Activated CD8-positive, alpha-beta T cell treated with anti-CD3 and anti-CD28 coated beads, Interleukin-2, amount 10 ng/mL, durations not matched to agents 7 days and 5 days (primary cell): Measurements from ENCODE around the gene SLC6A1. TPM values are rescaled to one million over a fixed set of nuclear protein-coding genes. Genes with fewer than 3 reads are reported as not detected.

Source experiments
- ATAC-seq: fragments of 150-1000 bp; cut with Tn5 transposase; one replicate; pipeline ENCODE4 v1.10.0; 2021; ENCODE audit warnings: moderate library complexity
- CTCF ChIA-PET: fragments of 350-600 bp; sonication (Branson Sonifier 250); formaldehyde crosslinking; loops from one replicate; lab custom pipeline; 2021; ENCODE audit warnings: antibody characterized with exemption; lab: Charles Lee
- POLR2A ChIA-PET: fragments of 350-600 bp; sonication (Branson Sonifier 250); formaldehyde crosslinking; loops from one replicate; lab custom pipeline; 2021; ENCODE audit warnings: antibody characterized with exemption; lab: Charles Lee
- DNase-seq: peaks from one replicate; pipeline ENCODE4 v3.0.0-alpha.2; 2020
- H3K27ac Mint-ChIP-seq: one replicate; pipeline ENCODE4 v1.8.0; 2021; ENCODE audit warnings: mild to moderate bottlenecking, mixed read lengths
- H3K27me3 Mint-ChIP-seq: one replicate; pipeline ENCODE4 v1.8.0; 2021; ENCODE audit warnings: low read depth, mixed read lengths
- H3K36me3 Mint-ChIP-seq: one replicate; pipeline ENCODE4 v1.8.0; 2021; ENCODE audit warnings: low read depth, mixed read lengths
- H3K4me1 Mint-ChIP-seq: one replicate; pipeline ENCODE4 v1.8.0; 2021; ENCODE audit warnings: low read depth, mixed read lengths
- H3K4me3 Mint-ChIP-seq: one replicate; pipeline ENCODE4 v1.8.0; 2021; ENCODE audit warnings: mild to moderate bottlenecking, mixed read lengths
- H3K9me3 Mint-ChIP-seq: one replicate; pipeline ENCODE4 v1.8.0; 2022; ENCODE audit warnings: mixed read lengths; ENCODE audit not compliant: insufficient read depth
- total RNA-seq, 2 experiments: library from RNA; stranded (reverse); gene quantifications; one replicate each; pipeline ENCODE4 v1.2.3, GENCODE V29; 2021

The SLC6A1 gene
- total RNA-seq, 2 experiments from 2014 or later: not detected

- POLR2A ChIA-PET: no interaction called here
- Mint-ChIP-seq H3K27me3 (peaks cover 21% of the 10 kb centered on the region), H3K4me3 (no peak overlapping the region), H3K4me1 (no peaks in the 10 kb centered on the region), H3K27ac (no peak overlapping the region), H3K36me3 (no peaks in the 10 kb centered on the region), H3K9me3 (no peaks in the 10 kb centered on the region)
- ATAC-seq (no peak), DNase-seq (no peak)
- CTCF ChIA-PET: no interaction called here
Observed at GRCh38 chr3:11076711-11077110, 84.2 kb downstream of the SLC6A1 start.

GRCh38 chr3:11077466-11077865 lies 84.9 kb downstream of the SLC6A1 start:
- H3K4me1 Mint-ChIP-seq: no peaks in the 10 kb centered on the region
- H3K36me3 Mint-ChIP-seq: no peaks in the 10 kb centered on the region
- ATAC-seq: no peak
- no peak for DNase-seq
- no peak overlapping the region for H3K27ac Mint-ChIP-seq
- ChIA-PET CTCF (no interaction called here), POLR2A (no interaction called here)
- peaks cover 21% of the 10 kb centered on the region for H3K27me3 Mint-ChIP-seq
- no peak overlapping the region for H3K4me3 Mint-ChIP-seq
- H3K9me3 Mint-ChIP-seq: no peaks in the 10 kb centered on the region

- DNase-seq (no peak), ATAC-seq (no peak)
- Mint-ChIP-seq H3K27ac (no peak overlapping the region), H3K4me1 (no peaks in the 10 kb centered on the region), H3K4me3 (no peak overlapping the region), H3K36me3 (no peaks in the 10 kb centered on the region), H3K9me3 (no peaks in the 10 kb centered on the region), H3K27me3 (peaks cover 15% of the 10 kb centered on the region)
- POLR2A ChIA-PET: no interaction called here
- CTCF ChIA-PET: no interaction called here
Observed at GRCh38 chr3:11078826-11079515, 86.4 kb downstream of the SLC6A1 start.

GRCh38 chr3:11080492-11080891 lies 87.9 kb downstream of the SLC6A1 start:
- no peaks in the 10 kb centered on the region for H3K36me3 Mint-ChIP-seq
- no peak overlapping the region for H3K4me3 Mint-ChIP-seq
- no peak overlapping the region for H3K27ac Mint-ChIP-seq
- POLR2A ChIA-PET: no interaction called here
- no peak for DNase-seq
- peaks cover 8% of the 10 kb centered on the region for H3K27me3 Mint-ChIP-seq
- H3K9me3 Mint-ChIP-seq: no peaks in the 10 kb centered on the region
- H3K4me1 Mint-ChIP-seq: no peaks in the 10 kb centered on the region
- ATAC-seq: no peak
- CTCF ChIA-PET: no interaction called here

- Mint-ChIP-seq H3K9me3 (no peaks in the 10 kb centered on the region), H3K4me1 (no peaks in the 10 kb centered on the region), H3K36me3 (no peaks in the 10 kb centered on the region), H3K27me3 (no peaks in the 10 kb centered on the region), H3K27ac (no peak overlapping the region), H3K4me3 (no peak overlapping the region)
- ChIA-PET CTCF (no interaction called here), POLR2A (no interaction called here)
- ATAC-seq (no peak), DNase-seq (peak; percentile 11)
Observed at GRCh38 chr3:11084098-11084497, 91.5 kb downstream of the SLC6A1 start.

- ATAC-seq (no peak), DNase-seq (peak; percentile 4)
- Mint-ChIP-seq H3K36me3 (no peaks in the 10 kb centered on the region), H3K27me3 (no peaks in the 10 kb centered on the region), H3K9me3 (no peaks in the 10 kb centered on the region), H3K27ac (no peak overlapping the region), H3K4me3 (no peak overlapping the region), H3K4me1 (no peaks in the 10 kb centered on the region)
- ChIA-PET POLR2A (no interaction called here), CTCF (no interaction called here)
Observed at GRCh38 chr3:11084677-11085076, 92.1 kb downstream of the SLC6A1 start.

- no peak overlapping the region for H3K27ac Mint-ChIP-seq
- no peak for ATAC-seq
- no peaks in the 10 kb centered on the region for H3K4me1 Mint-ChIP-seq
- H3K9me3 Mint-ChIP-seq: no peaks in the 10 kb centered on the region
- H3K36me3 Mint-ChIP-seq: no peaks in the 10 kb centered on the region
- H3K27me3 Mint-ChIP-seq: no peaks in the 10 kb centered on the region
- DNase-seq: no peak
- H3K4me3 Mint-ChIP-seq: no peak overlapping the region
- ChIA-PET CTCF (no interaction called here), POLR2A (no interaction called here)
Observed at GRCh38 chr3:11085093-11085840, 92.7 kb downstream of the SLC6A1 start.

- H3K4me1 Mint-ChIP-seq: no peaks in the 10 kb centered on the region
- H3K27ac Mint-ChIP-seq: no peak overlapping the region
- H3K9me3 Mint-ChIP-seq: no peaks in the 10 kb centered on the region
- no peak for DNase-seq
- H3K4me3 Mint-ChIP-seq: no peak overlapping the region
- H3K36me3 Mint-ChIP-seq: no peaks in the 10 kb centered on the region
- H3K27me3 Mint-ChIP-seq: no peaks in the 10 kb centered on the region
- ATAC-seq: no peak
- CTCF ChIA-PET: no interaction called here
- POLR2A ChIA-PET: no interaction called here
Observed at GRCh38 chr3:11086856-11087255, 94.3 kb downstream of the SLC6A1 start.

- DNase-seq: no peak
- CTCF ChIA-PET: interaction anchor here (0.6 kb wide), 1 partner anchor 127 kb away, joined by 3 read pairs; no protein-coding TSS in a partner anchor
Observed at GRCh38 chr3:11088066-11088465, 95.5 kb downstream of the SLC6A1 start.

GRCh38 chr3:11088831-11089230 lies 96.3 kb downstream of the SLC6A1 start:
- no peaks in the 10 kb centered on the region for H3K27me3 Mint-ChIP-seq
- no peak overlapping the region for H3K4me3 Mint-ChIP-seq
- H3K27ac Mint-ChIP-seq: no peak overlapping the region
- no peaks in the 10 kb centered on the region for H3K4me1 Mint-ChIP-seq
- ChIA-PET CTCF (no interaction called here), POLR2A (no interaction called here)
- DNase-seq (no peak), ATAC-seq (no peak)
- H3K36me3 Mint-ChIP-seq: no peaks in the 10 kb centered on the region
- no peaks in the 10 kb centered on the region for H3K9me3 Mint-ChIP-seq

More at GRCh38 chr3:11088066-11088465, 95.5 kb downstream of the SLC6A1 start:
- POLR2A ChIA-PET: no interaction called here
- Mint-ChIP-seq H3K4me1 (no peaks in the 10 kb centered on the region), H3K9me3 (no peaks in the 10 kb centered on the region), H3K27me3 (no peaks in the 10 kb centered on the region), H3K27ac (no peak overlapping the region), H3K36me3 (no peaks in the 10 kb centered on the region), H3K4me3 (no peak overlapping the region)
- no peak for ATAC-seq
